Neural crest cell (in vitro differentiated cells): ENCODE data around the gene SCG2. TPM values are rescaled to one million over a fixed set of nuclear protein-coding genes. Genes with fewer than 3 reads are reported as not detected.

Experiments used
- DNase-seq: peaks from one replicate; pipeline ENCODE4 v3.0.0; 2021; ENCODE audit warnings: low read depth, mixed read lengths, low spot score
- H3K27ac Mint-ChIP-seq: one replicate; pipeline ENCODE4 v1.8.0; 2021; ENCODE audit warnings: mild to moderate bottlenecking, mixed read lengths; ENCODE audit not compliant: unreplicated experiment
- H3K27me3 Mint-ChIP-seq: 2 replicates; pipeline ENCODE4 v1.8.0; 2021; ENCODE audit warnings: low read depth, mild to moderate bottlenecking, mixed read lengths
- H3K36me3 Mint-ChIP-seq: 2 replicates; pipeline ENCODE4 v1.8.0; 2021; ENCODE audit warnings: low read depth, mild to moderate bottlenecking, mixed read lengths
- H3K4me1 Mint-ChIP-seq: 2 replicates; pipeline ENCODE4 v1.8.0; 2021; ENCODE audit warnings: mixed read lengths
- H3K4me3 Mint-ChIP-seq: one replicate; pipeline ENCODE4 v1.8.0; 2021; ENCODE audit warnings: mild to moderate bottlenecking, mixed read lengths
- H3K9me3 Mint-ChIP-seq: 2 replicates; pipeline ENCODE4 v1.8.0; 2021; ENCODE audit warnings: mixed read lengths
- CTCF ChIP-seq: fragments of 200-600 bp; sonication (generic); conservative IDR thresholded peaks from 2 replicates; pipeline ENCODE4 v1.5.0; 2021; ENCODE audit warnings: antibody characterized with exemption, mild to moderate bottlenecking
- total RNA-seq: library from RNA; stranded (reverse); gene quantifications from 2 replicates; pipeline ENCODE4 v1.2.1, GENCODE V29; 2021

The SCG2 gene
- total RNA-seq, 1 donor from 2014 or later, result 8.8 TPM

- DNase-seq, result no peak
- no peak for TF ChIP-seq CTCF
- H3K4me1 Mint-ChIP-seq, result peaks cover 29% of the 10 kb centered on the region
- no peak overlapping the region for H3K27ac Mint-ChIP-seq
- no peak overlapping the region for H3K4me3 Mint-ChIP-seq
- no peaks in the 10 kb centered on the region for H3K9me3 Mint-ChIP-seq
- H3K27me3 Mint-ChIP-seq, result no peaks in the 10 kb centered on the region
- H3K36me3 Mint-ChIP-seq, result no peaks in the 10 kb centered on the region
Measured at GRCh38 chr2:223560749-223561435, 41.3 kb downstream of the SCG2 start.

GRCh38 chr2:223558970-223559369 lies 43.2 kb downstream of the SCG2 start:
- Mint-ChIP-seq H3K36me3 (no peaks in the 10 kb centered on the region), H3K9me3 (no peaks in the 10 kb centered on the region), H3K27me3 (no peaks in the 10 kb centered on the region), H3K4me1 (peaks cover 29% of the 10 kb centered on the region), H3K27ac (no peak overlapping the region), H3K4me3 (no peak overlapping the region)
- DNase-seq, result no peak
- TF ChIP-seq CTCF, result no peak

GRCh38 chr2:223554923-223555322 lies 47.2 kb downstream of the SCG2 start:
- Mint-ChIP-seq H3K27me3 (no peaks in the 10 kb centered on the region), H3K4me1 (peaks cover 10% of the 10 kb centered on the region), H3K4me3 (no peak overlapping the region), H3K9me3 (peaks cover 3% of the 10 kb centered on the region), H3K36me3 (no peaks in the 10 kb centered on the region), H3K27ac (no peak overlapping the region)
- no peak for TF ChIP-seq CTCF
- no peak for DNase-seq

- TF ChIP-seq CTCF, result no peak
- H3K9me3 Mint-ChIP-seq, result peaks cover 3% of the 10 kb centered on the region
- H3K27ac Mint-ChIP-seq, result peak overlapping the region; percentile 90
- H3K36me3 Mint-ChIP-seq, result no peaks in the 10 kb centered on the region
- peaks cover 33% of the 10 kb centered on the region for H3K4me1 Mint-ChIP-seq
- no peak for DNase-seq
- H3K27me3 Mint-ChIP-seq, result no peaks in the 10 kb centered on the region
- peak overlapping the region; percentile 18 for H3K4me3 Mint-ChIP-seq
Measured at GRCh38 chr2:223549215-223549614, 52.9 kb downstream of the SCG2 start.

GRCh38 chr2:223548194-223548593 lies 54.0 kb downstream of the SCG2 start:
- peaks cover 3% of the 10 kb centered on the region for H3K9me3 Mint-ChIP-seq
- no peak overlapping the region for H3K4me3 Mint-ChIP-seq
- no peak for DNase-seq
- H3K27me3 Mint-ChIP-seq, result no peaks in the 10 kb centered on the region
- H3K36me3 Mint-ChIP-seq, result no peaks in the 10 kb centered on the region
- no peak for TF ChIP-seq CTCF
- H3K27ac Mint-ChIP-seq, result no peak overlapping the region
- peaks cover 33% of the 10 kb centered on the region for H3K4me1 Mint-ChIP-seq

Other genes with a start within 250 kb of the SCG2 start
- 4.1 and 5.0 TPM in 2 replicates for gene AP1S3, start 235.2 kb upstream of the SCG2 start, total RNA-seq